ENCODE measurements around the gene ZNF549.

GRCh38 chr19:57552432-57552831 is 25.3 kb downstream of the ZNF549 start:
- TF ChIP-seq GATA2 (IDR thresholded peaks at IDR 0.05; ENCODE audit: low read depth, low read length), result no peak
- TF ChIP-seq GATA3 (IDR thresholded peaks at IDR 0.05; ENCODE audit: low read depth, low read length), result no peak
